Measurements from ENCODE around the gene CD33. TPM values are rescaled to one million over a fixed set of nuclear protein-coding genes. Genes with fewer than 3 reads are reported as not detected.

Gene CD33
- total RNA-seq, 2 donors from 2014 or later = 2.0 to 3.5 TPM

DNA sequence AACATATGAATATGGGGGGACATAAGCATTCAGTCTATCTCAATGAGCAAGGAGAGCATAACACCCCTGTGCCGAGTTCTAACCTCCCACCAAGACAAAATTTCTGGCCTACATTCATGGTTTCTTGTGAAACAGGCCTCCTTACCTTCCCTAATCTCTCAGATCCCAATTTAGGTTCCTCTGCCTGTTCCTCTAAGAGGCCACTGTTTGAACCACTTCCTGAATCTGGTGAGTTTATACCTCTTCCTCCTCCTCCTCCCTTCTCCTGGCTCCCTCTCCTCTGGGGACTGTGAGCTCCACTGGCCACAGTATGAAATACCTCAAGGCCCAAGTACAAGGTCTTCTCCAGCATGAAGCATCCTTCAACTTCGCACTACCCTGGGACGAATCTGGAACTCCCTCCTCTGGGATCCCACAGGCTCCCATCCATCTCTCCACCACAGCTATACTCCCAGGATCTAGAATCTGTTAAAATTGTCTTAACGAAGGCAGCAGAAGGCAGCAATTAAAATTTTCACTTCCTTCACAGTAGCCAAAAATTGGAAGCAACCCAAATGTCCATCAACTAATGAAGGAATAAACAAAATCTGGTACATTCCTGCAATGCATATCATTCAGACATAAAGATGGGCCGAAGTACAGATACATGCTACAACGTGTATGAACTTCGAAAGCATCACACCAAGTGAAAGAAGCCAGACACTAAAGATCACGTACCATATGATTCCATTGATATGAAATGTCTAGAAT, 18.2 kb downstream of the CD33 start:
- H3K27ac ChIP-seq = no peak overlapping the region
- DNase-seq = no peak
- TF ChIP-seq, protein P1, sequence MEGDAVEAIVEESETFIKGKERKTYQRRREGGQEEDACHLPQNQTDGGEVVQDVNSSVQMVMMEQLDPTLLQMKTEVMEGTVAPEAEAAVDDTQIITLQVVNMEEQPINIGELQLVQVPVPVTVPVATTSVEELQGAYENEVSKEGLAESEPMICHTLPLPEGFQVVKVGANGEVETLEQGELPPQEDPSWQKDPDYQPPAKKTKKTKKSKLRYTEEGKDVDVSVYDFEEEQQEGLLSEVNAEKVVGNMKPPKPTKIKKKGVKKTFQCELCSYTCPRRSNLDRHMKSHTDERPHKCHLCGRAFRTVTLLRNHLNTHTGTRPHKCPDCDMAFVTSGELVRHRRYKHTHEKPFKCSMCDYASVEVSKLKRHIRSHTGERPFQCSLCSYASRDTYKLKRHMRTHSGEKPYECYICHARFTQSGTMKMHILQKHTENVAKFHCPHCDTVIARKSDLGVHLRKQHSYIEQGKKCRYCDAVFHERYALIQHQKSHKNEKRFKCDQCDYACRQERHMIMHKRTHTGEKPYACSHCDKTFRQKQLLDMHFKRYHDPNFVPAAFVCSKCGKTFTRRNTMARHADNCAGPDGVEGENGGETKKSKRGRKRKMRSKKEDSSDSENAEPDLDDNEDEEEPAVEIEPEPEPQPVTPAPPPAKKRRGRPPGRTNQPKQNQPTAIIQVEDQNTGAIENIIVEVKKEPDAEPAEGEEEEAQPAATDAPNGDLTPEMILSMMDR (IDR thresholded peaks at IDR 0.05) = no peak
- intact Hi-C loops (cut with DNase I) = no loop called here
- H3K27me3 ChIP-seq = no peaks in the 10 kb centered on the region
- H3K9me3 ChIP-seq = no peaks in the 10 kb centered on the region
- H3K4me3 ChIP-seq = no peak overlapping the region
- H3K4me1 ChIP-seq = no peaks in the 10 kb centered on the region
- no peak overlapping the region for H3K9ac ChIP-seq (ENCODE audit: low read depth in 2 of 2, low read length in 2 of 2)
- no peaks in the 10 kb centered on the region for H3K36me3 ChIP-seq

DNA sequence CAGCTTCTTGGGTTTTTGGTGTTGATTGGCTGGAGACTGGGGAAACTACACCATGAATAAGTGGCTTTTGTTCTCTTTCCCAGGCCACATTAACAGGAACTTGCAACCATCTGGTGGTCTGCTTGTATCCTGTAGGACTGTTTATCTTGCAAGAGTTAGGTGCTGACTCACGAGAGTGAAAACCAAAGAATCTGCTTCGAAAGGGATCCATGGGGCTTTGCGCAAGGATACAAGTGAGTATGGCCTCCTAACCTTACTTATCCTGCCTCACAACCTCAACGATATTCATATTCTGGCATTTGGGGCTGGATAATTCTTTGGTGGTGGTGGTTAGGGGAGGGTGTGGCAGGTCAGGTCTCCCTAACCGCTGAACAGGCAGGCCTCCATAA, 21.3 kb downstream of the CD33 start:
- H3K9ac ChIP-seq (ENCODE audit: low read depth in 2 of 2, low read length in 2 of 2) = no peak overlapping the region
- H3K4me3 ChIP-seq = no peak overlapping the region
- no peaks in the 10 kb centered on the region for H3K9me3 ChIP-seq
- intact Hi-C loops (cut with DNase I) = no loop called here
- DNase-seq = no peak
- no peaks in the 10 kb centered on the region for H3K4me1 ChIP-seq
- H3K27ac ChIP-seq = no peak overlapping the region
- TF ChIP-seq, protein P1 (IDR thresholded peaks at IDR 0.05) = no peak
- no peaks in the 10 kb centered on the region for H3K36me3 ChIP-seq
- no peaks in the 10 kb centered on the region for H3K27me3 ChIP-seq

DNA sequence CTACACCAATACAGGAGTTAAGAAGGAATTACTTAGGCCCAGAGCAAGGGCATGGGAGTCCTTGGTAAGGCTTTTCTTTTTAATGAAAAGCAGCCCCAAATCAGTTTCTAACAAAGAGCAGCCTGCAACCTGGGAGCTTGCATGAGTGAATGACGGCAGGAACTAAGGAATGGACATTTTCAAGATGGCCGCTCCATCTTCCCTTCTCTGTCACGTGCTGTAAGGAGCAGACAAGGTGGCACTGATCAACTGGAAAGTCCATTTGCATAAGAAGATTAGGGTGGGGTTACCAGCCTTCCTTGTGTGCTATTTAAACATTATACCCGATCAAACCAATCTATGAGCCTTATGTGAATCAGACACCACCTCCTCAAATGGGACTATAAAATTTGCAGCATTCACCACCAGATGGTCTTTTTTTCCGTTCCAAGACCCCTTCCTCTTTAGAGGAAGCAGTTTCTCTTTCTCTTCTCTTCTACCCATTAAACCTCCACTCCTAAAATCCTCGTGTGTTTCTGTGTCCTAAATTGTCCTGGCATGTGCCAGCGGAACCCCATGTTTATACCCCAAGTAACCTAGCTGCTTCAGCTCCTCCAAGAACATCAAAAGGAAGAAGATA, 23.2 kb downstream of the CD33 start:
- no peaks in the 10 kb centered on the region for H3K9me3 ChIP-seq
- intact Hi-C loops (cut with DNase I) = no loop called here

DNA sequence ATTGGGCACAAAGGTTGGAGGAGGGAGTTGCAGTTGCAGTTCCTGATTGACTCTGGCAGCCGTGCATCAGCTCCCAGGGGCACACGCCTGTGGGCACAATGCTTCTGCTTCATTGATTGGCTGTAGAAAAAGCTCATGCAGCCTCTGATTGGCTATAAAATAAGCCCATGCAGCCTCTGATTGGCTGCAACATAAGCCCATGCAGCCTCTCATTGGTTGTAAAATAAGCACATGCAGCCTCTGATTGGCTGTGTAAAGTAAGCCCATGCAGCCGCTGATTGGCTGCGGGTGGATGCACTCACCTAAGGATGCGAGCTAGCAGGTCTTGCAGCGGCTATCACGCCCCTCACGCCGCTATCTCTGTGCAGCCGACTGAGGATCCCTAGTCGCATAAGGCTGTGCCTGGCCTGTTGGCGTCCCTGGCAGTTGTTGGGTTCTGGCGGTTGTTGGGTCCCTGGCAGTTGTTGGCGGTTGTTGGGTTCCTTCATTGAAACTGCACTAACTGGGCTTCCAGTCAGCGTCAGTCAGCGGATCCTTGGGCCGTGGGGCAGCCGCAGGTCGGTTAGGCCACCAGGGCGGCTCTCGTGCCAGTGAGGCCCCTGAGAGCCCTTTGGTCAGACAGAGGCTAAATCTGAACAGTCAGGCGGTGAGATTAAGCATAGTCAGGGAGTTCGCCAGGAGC, 26.0 kb downstream of the CD33 start, which contains the start of gene SIGLECL1:
Gene SIGLECL1 (plus strand): TSS at position 295 of the 682 bp plus-strand sequence. CDS start 12,993 bp downstream, outside the sequence.
- no peak for DNase-seq
- Histone ChIP-seq H3K36me3 (no peaks in the 10 kb centered on the region), H3K27ac (no peak within 1 kb of the TSS), H3K4me1 (no peaks in the 10 kb centered on the region), H3K27me3 (no peaks in the 10 kb centered on the region), H3K9ac (ENCODE audit: low read depth in 2 of 2, low read length in 2 of 2) (no peak within 1 kb of the TSS), H3K9me3 (no peaks in the 10 kb centered on the region), H3K4me3 (no peak within 1 kb of the TSS)
- intact Hi-C loops (cut with DNase I) = no loop called here
- TF ChIP-seq, protein P1 (IDR thresholded peaks at IDR 0.05) = no peak

More for the DNA sequence above, 23.2 kb downstream of the CD33 start:
- TF ChIP-seq, protein P1 (IDR thresholded peaks at IDR 0.05) = no peak
- no peak overlapping the region for H3K9ac ChIP-seq (ENCODE audit: low read depth in 2 of 2, low read length in 2 of 2)
- no peaks in the 10 kb centered on the region for H3K36me3 ChIP-seq
- H3K4me3 ChIP-seq = no peak overlapping the region
- no peak overlapping the region for H3K27ac ChIP-seq
- no peaks in the 10 kb centered on the region for H3K4me1 ChIP-seq
- DNase-seq = no peak
- no peaks in the 10 kb centered on the region for H3K27me3 ChIP-seq

DNA sequence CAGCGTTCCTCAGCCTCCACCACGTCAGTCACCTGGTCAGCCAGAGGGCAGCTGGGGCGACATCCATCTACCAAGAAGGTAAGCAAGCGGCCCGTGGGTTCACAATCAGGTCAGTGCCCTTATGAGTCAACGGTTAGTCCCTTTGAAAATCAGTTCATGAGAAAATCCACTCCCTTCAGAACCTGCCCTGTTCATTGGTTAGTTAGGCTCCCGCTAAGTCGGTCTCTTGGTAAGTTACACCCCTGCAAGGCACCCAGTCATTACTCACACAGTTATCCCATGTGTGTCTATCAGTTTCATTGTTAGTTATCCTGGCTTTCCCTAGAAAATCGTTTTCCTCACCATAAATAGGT, 26.6 kb downstream of the CD33 start:
- no peaks in the 10 kb centered on the region for H3K36me3 ChIP-seq
- no peaks in the 10 kb centered on the region for H3K27me3 ChIP-seq
- intact Hi-C loops (cut with DNase I) = no loop called here
- H3K9ac ChIP-seq (ENCODE audit: low read depth in 2 of 2, low read length in 2 of 2) = no peak overlapping the region
- TF ChIP-seq, protein P1 (IDR thresholded peaks at IDR 0.05) = no peak
- no peaks in the 10 kb centered on the region for H3K9me3 ChIP-seq
- H3K27ac ChIP-seq = no peak overlapping the region
- no peak for DNase-seq
- H3K4me3 ChIP-seq = no peak overlapping the region
- no peaks in the 10 kb centered on the region for H3K4me1 ChIP-seq
